DOHH2 (cell line): Measurements from ENCODE around the gene GRM4.

ENCODE experiments used
- H3F3A ChIP-seq: fragments of 200-600 bp; sonication (generic), shearing (Covaris generic); 2 replicates; pipeline ENCODE4 v1.6.0; 2016; ENCODE audit warnings: antibody characterized with exemption, mild to moderate bottlenecking; ENCODE audit not compliant: control insufficient read depth, insufficient read depth
- H3K27ac ChIP-seq: fragments of 200-600 bp; sonication (generic); 2 replicates; pipeline ENCODE4 v1.5.1; 2014; ENCODE audit warnings: low read depth, mild to moderate bottlenecking, low read length, moderate library complexity
- H3K27me3 ChIP-seq: fragments of 200-600 bp; sonication (generic); 2 replicates; pipeline ENCODE4 v1.6.1; 2014; ENCODE audit warnings: mild to moderate bottlenecking, low read length, mixed read lengths; ENCODE audit not compliant: control insufficient read depth
- H3K36me3 ChIP-seq: fragments of 200-600 bp; sonication (generic); 2 replicates; pipeline ENCODE4 v1.6.1; 2014; ENCODE audit warnings: mild to moderate bottlenecking, low read length, moderate library complexity, mixed read lengths; ENCODE audit not compliant: control insufficient read depth
- H3K4me1 ChIP-seq: fragments of 200-600 bp; sonication (generic); 2 replicates; pipeline ENCODE4 v1.6.1; 2014; ENCODE audit warnings: mild to moderate bottlenecking, low read length, mixed read lengths; ENCODE audit not compliant: control insufficient read depth
- H3K4me2 ChIP-seq: fragments of 200-600 bp; sonication (generic); 2 replicates; pipeline ENCODE4 v1.6.0; 2014; ENCODE audit warnings: mild to moderate bottlenecking, low read length, moderate library complexity
- H3K4me3 ChIP-seq: fragments of 200-600 bp; sonication (generic); 2 replicates; pipeline ENCODE4 v1.5.1; 2014; ENCODE audit warnings: mild to moderate bottlenecking, low read length, mixed read lengths
- H3K79me2 ChIP-seq: fragments of 200-600 bp; sonication (generic); 2 replicates; pipeline ENCODE4 v1.6.1; 2014; ENCODE audit warnings: mild to moderate bottlenecking, low read length, mixed read lengths; ENCODE audit not compliant: control insufficient read depth
- H3K9me2 ChIP-seq: fragments of 200-600 bp; sonication (generic); replicated peaks from 2 replicates; pipeline ENCODE4 v1.6.1; 2014; ENCODE audit warnings: mild to moderate bottlenecking, low read length, mixed read lengths; ENCODE audit not compliant: control insufficient read depth
- H3K9me3 ChIP-seq: fragments of 200-600 bp; sonication (generic); 2 replicates; pipeline ENCODE4 v1.6.1; 2014; ENCODE audit warnings: antibody characterized with exemption, low read length, mixed read lengths; ENCODE audit not compliant: control insufficient read depth, insufficient read depth
- H4K20me1 ChIP-seq: fragments of 200-600 bp; sonication (generic); 2 replicates; pipeline ENCODE4 v1.6.0; 2014; ENCODE audit warnings: low read depth, mild to moderate bottlenecking, antibody characterized with exemption, low read length, moderate library complexity; ENCODE audit not compliant: control insufficient read depth, insufficient read depth
- EZH2phosphoT487 ChIP-seq: fragments of 200-600 bp; sonication (generic); IDR thresholded peaks from 2 replicates; pipeline ENCODE4 v1.6.1; 2017; ENCODE audit warnings: borderline replicate concordance, mild to moderate bottlenecking, antibody characterized with exemption, low read length, moderate library complexity, mixed read lengths
- TF ChIP-seq, protein P1 (sequence below): fragments of 200-600 bp; sonication (generic); IDR thresholded peaks from one replicate; pipeline ENCODE4 v1.5.1; 2014; ENCODE audit warnings: antibody characterized with exemption, mild to moderate bottlenecking, low read depth, low read length; ENCODE audit not compliant: poor library complexity, severe bottlenecking

The GRM4 gene

DNA sequence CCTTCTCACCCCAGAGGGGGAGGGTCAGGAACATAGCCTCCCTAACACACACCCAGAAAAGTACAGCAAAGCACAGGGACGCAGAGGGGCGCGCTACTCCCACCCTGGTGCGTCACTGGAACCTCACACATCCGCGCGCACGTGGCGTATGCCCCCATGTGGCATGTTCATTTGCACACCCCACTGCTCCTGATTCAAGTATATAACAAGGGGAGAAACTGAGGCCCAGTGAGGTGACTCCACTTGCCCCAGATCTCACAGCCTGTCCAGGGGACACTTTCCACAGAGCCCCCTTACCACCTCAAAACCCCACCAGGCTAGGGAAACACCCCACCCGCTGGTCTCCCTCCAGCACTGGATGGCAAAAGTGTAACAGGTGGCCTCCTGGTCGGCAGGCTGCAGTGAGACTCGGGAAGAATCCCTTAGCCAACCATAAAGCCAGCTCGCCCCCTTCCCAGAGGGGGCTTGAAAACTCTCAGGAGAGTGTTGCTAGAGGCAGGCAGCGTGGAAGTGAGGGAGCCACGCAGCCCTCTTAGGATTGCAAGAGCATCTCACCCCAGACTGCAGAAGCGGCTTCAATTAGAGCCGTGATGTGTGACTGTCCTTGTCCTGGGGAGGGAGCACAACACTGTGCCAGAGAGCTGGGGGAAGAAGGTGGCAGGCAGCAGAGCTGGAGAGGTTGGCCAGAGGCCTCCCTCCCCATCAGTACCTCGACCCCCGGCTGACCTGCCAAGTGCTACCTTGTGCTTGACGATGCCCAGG lies at the start of gene GRM4:
Gene GRM4, minus strand, starts transcription at position 67 of the 762 bp plus-strand sequence. CDS start 12,591 bp downstream, outside the sequence.
- TF ChIP-seq, protein P1, sequence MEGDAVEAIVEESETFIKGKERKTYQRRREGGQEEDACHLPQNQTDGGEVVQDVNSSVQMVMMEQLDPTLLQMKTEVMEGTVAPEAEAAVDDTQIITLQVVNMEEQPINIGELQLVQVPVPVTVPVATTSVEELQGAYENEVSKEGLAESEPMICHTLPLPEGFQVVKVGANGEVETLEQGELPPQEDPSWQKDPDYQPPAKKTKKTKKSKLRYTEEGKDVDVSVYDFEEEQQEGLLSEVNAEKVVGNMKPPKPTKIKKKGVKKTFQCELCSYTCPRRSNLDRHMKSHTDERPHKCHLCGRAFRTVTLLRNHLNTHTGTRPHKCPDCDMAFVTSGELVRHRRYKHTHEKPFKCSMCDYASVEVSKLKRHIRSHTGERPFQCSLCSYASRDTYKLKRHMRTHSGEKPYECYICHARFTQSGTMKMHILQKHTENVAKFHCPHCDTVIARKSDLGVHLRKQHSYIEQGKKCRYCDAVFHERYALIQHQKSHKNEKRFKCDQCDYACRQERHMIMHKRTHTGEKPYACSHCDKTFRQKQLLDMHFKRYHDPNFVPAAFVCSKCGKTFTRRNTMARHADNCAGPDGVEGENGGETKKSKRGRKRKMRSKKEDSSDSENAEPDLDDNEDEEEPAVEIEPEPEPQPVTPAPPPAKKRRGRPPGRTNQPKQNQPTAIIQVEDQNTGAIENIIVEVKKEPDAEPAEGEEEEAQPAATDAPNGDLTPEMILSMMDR = peak; percentile 18
- TF ChIP-seq EZH2phosphoT487 = no peak
- peaks cover 73% of the 10 kb centered on the region for H3K27me3 ChIP-seq
- H3K79me2 ChIP-seq = no peaks in the 10 kb centered on the region
- H3K4me3 ChIP-seq = peak within 1 kb of the TSS; percentile 34
- peaks cover 8% of the 10 kb centered on the region; the same call in 1 of the 2 replicates for H4K20me1 ChIP-seq
- H3F3A ChIP-seq = no peaks in the 10 kb centered on the region
- H3K9me2 ChIP-seq = no peaks in the 10 kb centered on the region
- no peaks in the 10 kb centered on the region for H3K9me3 ChIP-seq
- H3K4me1 ChIP-seq = peaks cover 40% of the 10 kb centered on the region
- peak within 1 kb of the TSS; percentile 49 for H3K4me2 ChIP-seq
- no peaks in the 10 kb centered on the region for H3K36me3 ChIP-seq
- H3K27ac ChIP-seq = no peak within 1 kb of the TSS

DNA sequence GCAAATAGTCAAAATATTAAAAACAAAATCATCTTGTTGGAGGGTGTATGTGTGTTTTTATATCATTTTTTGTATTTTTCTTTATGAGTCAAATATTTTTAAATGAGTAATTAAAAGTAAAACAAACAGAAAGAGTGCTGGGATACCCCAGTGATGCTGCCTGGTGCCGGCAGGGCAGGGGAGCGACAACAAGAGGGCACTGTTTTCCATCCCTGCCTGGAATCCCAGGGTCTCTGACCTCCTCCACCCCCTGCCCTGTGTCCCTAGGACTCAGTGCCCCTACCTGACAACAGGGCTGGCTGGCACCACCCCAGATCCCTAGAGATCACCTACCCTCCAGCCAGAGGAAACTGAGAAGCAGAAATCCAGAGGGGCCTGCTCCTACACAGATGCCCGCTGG lies 48.9 kb upstream of the GRM4 start:
- Histone ChIP-seq H3K27ac (no peak overlapping the region), H3K79me2 (no peaks in the 10 kb centered on the region), H3F3A (peaks cover 4% of the 10 kb centered on the region; the same call in 1 of the 2 replicates), H3K36me3 (no peaks in the 10 kb centered on the region), H3K4me2 (no peak overlapping the region), H3K27me3 (peaks cover 18% of the 10 kb centered on the region; the same call in 1 of the 2 replicates), H3K9me3 (no peaks in the 10 kb centered on the region), H3K4me3 (no peak overlapping the region), H4K20me1 (no peaks in the 10 kb centered on the region), H3K4me1 (peaks cover 22% of the 10 kb centered on the region), H3K9me2 (no peaks in the 10 kb centered on the region)
- TF ChIP-seq, protein P1 = no peak
- TF ChIP-seq EZH2phosphoT487 = no peak

DNA sequence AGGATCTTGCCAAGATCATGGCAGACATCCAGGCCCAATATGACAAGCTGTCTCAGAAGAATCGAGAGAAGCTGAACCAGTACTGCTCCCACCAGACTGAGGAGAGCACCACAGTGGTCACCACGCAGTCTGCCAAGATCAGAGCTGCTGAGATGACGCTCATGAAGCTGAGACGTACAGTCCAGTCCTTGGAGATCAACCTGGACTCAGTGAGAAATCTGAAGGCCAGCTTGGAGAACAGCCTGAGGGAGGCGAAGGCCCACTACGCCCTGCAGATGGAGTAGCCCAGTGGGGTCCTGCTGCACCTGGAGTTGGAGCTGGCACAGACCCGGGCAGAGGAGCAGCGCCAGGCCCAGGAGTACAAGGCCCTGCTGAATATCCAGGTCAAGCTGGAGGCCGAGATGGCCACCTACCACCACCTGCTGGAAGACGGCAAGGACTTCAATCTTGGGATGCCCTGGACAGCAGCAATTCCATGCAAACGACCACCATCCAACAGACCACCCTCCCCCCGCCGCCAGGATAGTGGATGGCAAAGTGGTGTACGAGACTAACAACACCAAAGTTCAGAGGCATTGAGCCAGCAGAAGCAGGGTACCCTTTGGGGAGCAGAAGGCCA lies 44.7 kb upstream of the GRM4 start:
- H3K9me3 ChIP-seq = no peaks in the 10 kb centered on the region
- H4K20me1 ChIP-seq = no peaks in the 10 kb centered on the region
- no peaks in the 10 kb centered on the region for H3K36me3 ChIP-seq
- TF ChIP-seq, protein P1 = no peak
- no peak for TF ChIP-seq EZH2phosphoT487
- no peak overlapping the region for H3K4me3 ChIP-seq
- no peaks in the 10 kb centered on the region for H3F3A ChIP-seq
- peaks cover 17% of the 10 kb centered on the region for H3K4me1 ChIP-seq
- H3K27ac ChIP-seq = no peak overlapping the region
- no peaks in the 10 kb centered on the region for H3K9me2 ChIP-seq
- H3K4me2 ChIP-seq = peak overlapping the region; percentile 20; the same call in 1 of the 2 replicates
- H3K79me2 ChIP-seq = no peaks in the 10 kb centered on the region
- H3K27me3 ChIP-seq = peaks cover 8% of the 10 kb centered on the region; the same call in 1 of the 2 replicates
